ENCODE data around the gene FADS1.

The FADS1 gene

DNA sequence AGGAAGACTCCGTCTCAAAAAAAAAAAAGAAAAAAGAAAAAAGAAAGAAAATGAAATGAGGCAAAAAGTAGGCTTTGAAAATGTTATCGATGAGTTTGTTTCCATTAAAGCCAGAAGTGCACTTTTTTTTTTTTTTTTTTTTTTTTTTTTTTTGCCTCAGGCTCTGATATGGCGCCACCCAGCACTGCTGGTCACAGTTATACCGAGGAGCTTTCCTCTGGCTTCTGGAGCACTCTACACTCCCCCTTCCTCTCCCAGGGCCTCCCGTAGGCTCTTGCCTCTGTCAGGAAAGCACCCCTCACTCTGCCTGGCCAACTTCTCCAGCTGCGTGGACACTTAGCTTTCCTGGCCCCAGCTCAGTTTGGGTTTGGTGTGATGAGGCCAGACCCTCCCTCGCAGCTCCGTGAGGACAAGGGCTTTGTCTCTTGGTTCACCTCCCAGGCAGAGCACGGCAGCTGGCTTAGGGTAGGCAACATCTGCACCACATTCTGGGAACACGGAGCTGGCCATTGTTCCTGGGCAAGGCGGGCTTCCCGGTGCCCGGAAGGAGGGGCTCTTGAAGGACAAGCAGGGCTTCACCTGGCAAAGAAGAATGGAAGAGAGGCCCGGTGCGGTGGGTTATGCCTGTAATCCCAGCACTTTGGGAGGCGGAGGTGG is 28.2 kb upstream of the FADS1 start:
- DNase-seq, result no peak

DNA sequence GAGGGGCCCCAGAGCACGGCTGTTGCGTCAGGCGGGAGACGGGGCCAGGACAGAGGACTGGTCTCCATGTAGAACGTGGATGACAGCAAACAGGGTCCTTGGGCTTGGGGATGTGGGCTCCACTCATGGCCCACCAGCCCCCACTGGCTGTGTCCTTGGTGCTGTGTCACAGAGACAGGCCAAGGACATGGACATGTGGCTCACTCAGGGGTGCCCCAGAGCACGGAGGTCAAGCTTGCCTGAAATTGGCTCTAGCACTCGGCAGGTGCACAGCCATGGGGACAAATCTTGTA is 25.7 kb upstream of the FADS1 start:
- DNase-seq, result no peak

DNA sequence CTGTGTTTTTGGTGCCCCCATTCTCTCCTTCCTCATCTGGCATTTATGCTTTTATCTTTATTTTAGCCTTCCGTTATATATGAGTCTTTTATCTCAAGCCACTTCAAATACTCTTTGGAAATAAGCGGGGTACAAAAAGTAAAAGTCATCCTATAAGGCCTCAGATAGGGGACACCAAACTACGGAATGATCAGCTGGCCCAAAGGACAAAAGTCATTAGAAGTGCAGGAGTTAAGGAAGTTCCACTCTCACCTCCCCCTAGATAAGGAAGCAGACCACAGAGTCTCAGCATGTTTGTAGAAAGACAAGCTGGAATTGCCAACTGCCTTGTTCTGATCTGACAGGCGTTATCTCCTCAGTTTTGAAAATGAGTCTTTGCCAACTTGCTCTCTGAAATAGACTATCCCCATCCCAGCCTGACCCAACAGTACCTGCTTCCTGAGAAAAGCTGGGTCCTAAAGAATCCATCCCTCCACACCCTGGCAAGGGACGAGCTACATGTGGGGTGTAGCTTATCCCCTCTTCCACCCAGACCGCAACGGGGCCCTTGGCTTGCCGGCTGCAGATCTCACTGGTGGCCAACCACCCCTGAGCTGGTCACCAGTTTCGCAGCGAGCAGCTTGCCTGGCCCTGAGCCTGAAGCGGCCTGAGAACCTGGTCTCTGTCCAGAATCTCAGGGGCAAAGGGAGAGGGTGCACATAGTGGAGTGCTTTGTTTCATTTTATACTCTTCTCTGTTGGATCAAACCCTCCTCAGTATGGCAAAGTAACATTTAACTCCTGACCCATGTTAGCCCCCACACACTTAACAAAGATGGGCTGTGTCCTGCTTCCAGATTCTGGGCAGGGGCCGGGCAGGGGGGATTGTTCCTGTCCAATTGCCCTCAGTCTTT is 25.1 kb upstream of the FADS1 start:
- DNase-seq, result no peak

DNA sequence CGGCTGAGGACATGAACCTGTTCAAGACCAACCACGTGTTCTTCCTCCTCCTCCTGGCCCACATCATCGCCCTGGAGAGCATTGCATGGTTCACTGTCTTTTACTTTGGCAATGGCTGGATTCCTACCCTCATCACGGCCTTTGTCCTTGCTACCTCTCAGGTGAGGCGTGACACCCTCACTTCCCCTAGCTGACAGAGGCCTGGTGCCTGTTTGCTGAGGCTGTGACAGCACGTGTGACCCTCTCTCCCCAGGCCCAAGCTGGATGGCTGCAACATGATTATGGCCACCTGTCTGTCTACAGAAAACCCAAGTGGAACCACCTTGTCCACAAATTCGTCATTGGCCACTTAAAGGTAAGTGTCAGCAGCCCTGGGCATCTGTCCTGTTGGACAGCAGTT is 23.6 kb upstream of the FADS1 start:
- DNase-seq, result no peak

DNA sequence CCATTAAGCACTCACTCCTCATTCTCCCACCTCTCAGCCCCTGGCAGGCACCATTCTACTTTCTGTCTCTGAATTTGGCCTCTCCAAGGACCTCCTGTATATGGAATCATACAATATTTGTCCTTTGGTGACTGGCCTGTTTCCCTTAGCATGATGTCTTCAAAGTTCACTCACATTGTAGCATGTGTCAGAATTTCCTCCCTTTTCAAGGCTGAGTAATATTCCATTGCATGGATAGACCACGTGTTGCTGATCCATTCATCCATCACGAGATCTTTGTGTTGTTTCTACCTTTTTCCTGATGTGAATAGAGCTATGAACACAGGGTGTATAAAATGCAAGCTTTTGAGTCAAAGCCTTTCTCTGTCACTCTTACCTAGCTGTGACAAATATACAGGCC is 22.9 kb upstream of the FADS1 start:
- no peak for DNase-seq

DNA sequence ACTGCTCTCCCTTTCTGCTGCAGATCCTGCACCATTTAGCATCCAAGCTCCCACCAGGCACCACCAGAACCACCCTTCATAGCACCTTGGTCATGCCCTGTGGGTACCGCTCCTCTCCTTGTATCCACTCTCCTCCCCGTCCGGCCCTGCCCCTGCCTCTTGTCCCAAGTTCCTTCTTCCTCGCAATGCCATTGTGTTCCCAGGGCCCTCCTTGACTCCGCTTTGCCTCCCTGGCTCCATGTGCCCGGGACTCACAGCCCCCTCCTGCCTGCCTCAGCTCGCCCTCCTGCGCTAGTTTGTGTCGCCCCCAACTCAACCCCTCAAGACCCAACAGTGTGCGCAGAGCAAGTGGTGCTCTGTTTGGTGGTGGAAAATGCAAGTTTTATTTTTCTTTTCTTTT is 22.1 kb upstream of the FADS1 start:
- no peak for DNase-seq

DNA sequence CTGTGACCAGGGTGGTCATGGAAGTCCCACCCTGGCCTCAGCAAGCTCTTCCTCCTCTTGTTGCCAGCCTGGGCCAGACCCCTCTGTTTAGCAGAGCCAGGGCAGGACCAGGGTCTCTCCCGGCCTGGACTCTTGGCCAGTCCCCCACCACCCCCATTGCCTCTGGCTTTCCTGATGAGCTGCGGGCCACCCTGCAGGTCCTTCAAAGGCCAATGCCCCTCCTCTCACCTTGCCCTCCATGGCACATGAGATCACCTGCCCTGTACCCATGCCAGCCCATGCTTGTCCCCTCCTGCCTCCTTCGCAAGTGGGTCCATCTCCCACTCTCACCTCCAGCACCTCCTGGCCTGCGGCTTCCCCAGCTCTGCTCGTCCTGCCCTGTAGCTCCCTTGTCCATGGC is 21.7 kb upstream of the FADS1 start:
- no peak for DNase-seq

DNA sequence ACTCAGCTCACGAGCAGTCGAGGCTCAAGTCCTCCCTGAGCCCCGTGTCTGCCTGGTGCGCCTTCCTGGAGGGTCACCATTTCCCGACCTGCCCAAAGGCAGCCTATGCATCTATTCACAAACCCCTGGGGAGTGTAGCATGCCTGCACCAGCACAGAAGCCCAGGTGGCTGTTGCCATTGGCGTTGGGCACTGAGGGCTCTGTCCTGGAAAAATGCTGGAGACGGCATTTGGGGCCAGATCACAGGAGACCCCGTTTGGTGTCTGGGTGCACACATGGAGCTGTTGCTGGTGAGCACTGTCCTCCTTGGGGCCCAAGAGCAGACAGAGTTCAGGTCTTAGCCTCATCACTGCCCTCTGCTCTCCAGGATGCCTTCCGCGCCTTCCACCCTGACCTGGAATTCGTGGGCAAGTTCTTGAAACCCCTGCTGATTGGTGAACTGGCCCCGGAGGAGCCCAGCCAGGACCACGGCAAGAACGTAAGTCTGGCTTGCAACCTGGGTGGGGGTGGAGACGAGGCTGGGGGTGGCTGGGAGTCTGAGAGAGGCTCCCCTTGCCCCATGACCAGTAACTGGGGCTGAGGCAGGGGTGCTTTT is 20.7 kb upstream of the FADS1 start:
- DNase-seq, result no peak

DNA sequence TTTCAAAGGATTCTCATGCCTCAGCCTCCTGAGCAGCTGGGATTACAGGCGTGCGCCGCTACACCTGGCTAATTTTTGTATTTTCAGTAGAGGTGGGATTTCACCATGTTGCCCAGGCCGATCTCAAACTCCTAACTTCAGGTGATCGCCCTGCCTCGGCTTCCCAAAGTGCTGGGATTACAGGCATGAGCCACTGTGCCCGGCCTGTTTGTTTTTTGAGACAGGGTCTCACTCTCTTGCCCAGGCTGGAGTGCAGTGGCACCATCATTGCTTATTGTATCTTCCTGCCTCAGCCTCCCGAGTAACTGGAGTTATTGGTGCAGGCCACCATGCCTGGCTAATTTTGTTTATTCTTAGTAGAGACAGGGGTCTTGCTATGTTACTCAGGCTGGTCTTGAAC is 19.4 kb upstream of the FADS1 start:
- no peak for DNase-seq

DNA sequence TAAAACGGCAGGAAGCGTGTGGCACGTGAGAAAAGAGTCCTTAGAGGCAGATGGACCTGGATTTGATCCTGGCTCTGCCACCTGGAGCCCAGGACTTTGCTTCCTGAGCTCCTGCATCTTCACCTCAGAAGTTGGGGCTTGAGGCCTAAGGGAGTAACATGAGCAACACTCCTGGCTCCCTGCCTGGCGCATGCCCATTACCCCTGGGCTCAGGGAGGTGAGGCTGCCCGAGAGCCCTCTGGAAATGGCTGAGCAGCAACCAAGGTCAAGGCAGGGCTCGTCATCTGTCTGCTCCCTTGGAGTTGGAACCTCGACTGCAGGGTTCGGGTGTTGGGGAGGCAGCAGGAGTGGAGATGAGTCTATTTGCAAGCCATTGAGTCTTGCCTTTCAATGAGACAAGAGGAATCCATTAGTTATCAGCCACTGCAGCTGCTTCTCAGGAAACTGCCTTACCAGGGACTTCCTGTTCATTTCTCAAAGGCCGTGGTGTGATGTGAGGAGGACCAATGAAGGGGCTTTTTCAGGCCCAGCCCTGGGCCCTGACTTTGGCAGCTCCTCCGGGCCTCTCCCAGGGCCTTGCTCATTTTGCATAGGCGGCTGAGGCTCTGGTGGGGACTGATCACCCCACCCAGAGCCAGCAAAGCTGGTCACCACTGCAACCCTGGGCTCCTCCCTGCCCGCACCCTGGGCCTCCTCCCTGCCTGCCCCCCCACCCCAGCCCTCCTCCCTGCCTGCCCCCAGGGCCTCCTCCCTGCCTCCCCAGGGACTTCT is 17.7 kb upstream of the FADS1 start:
- DNase-seq, result peak; percentile 29

DNA sequence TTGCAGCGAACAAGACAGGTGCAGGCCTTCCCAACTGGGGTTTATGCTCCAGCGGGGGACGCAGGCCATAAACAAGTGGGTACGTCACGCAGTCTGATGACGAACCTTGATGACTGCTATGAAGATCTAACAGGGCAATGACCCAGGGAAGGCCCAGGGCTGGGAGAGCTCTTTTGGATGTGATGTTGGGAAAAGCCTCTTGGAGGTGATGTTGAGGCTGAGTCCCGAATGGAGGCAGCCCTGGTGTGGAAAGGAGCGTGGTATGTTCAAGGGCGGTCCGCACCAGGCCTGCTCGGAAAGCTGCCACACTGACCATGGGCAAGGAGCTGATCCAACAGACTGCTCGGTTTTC is 17.1 kb upstream of the FADS1 start:
- DNase-seq, result no peak

DNA sequence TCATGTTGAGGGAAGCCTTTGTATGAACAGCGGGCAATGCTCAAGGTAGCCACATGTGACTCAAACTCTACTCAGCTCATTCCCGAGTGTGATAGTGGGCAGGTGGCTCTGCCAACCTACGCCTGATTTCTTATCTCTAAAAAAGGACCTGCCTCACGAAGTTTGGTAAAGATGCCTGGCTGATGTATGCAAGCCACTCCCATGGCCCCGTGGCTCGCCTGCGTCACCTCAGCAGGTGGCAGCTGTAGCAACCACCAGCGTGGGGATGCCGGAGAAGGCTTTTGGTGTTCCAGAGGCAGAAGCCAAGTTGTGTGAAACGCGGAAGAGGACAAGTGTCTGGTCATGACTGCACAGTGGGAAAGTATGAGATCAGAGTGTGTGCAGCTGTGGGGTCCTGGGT is 16.7 kb upstream of the FADS1 start:
- no peak for DNase-seq

DNA sequence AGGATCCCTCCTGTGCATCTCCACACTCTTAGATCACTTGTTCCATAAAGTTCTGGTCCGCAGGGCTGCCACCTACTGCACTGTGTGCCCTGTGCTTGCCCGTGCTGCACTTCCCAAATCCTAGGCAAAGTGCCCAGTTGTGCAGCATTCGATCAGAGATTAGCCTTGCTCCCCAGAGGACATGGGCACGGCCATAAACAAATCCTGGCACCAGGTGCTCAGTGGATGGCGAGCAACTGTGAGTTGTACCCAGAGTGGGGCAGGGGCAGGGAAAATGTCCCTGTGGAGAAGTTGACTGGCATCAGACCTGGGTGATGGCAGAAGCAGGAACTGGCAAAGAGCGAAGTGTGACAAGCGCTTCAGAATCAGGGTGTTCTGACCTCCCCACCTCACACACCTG is 16.0 kb upstream of the FADS1 start:
- no peak for DNase-seq

DNA sequence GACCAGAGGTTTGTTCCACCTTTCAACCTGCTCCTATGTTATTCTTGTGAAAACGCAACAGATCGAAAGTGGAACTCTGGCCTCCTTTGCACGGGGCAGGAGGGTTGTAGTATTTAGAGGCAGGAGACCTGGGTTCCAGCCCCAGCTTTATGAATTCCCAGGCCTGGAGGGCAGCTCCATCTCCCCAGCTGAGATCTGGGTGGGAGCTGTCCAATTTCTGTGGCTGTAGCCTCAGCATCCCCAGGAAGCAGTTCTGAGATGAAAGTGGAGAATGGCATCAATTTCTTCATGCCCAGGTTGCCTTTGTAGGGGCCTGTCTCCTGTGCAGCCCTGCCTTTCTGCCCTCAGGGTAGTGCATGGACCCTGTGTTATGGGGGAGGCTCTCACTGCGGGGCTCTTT is 15.4 kb upstream of the FADS1 start:
- no peak for DNase-seq

DNA sequence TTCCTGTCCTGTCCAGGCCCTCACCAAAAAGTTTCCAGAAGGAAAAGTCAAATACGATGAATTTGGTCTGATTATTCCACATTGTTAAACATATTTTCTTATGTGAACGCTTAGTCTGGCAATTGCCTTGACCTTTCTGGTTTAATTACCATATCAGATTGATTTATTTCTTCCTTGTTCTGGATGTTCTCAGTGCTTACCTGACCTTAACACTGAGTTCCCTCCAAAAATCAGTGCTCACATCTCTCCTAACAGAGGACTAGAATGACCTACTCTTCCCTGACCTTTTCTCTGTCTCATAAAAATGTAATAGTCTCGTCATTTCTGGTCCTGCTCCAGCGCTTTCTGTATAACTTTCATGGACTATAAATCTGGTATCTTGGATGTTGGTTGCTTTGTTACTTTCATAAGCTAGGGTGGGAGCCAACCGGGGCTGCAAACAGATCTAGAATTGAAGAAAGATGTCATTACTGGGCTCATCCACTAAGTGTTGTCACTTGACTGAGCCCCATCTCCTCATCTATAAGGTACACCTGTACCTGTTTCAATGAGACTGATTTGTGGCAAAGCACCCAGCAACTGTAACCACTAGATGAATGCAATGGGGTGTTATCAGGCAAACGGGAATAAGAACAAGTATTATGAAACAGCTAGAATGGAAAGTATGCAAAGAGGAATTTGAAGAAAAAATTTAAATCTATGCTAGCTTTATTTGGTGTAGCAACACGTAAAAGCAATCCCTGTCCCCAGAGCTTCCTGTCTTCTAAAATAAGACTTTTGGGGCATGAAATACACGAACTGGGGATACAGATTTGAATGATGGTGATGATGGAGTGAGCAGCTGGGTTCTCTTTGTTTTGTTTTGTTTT is 13.7 kb upstream of the FADS1 start:
- DNase-seq, result no peak

DNA sequence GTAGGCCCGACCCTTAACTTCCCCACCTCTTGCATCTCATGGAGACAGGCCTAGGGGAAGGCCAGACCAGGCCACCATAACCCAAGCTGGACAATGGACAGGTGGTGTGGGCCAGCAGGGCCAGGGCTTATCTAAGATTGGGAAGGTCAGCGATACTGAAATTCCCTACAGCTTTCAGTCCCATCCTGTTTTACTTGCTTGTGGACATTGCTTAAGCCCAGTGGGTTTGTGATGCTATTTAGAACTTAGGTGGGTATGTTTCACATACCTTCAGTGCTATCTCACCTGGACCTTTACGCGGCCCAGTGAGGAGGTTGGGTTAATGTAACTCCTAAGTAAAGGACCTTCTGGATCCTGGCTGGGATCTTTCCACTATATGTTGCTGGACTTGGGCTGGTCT is 13.0 kb upstream of the FADS1 start:
- no peak for DNase-seq

DNA sequence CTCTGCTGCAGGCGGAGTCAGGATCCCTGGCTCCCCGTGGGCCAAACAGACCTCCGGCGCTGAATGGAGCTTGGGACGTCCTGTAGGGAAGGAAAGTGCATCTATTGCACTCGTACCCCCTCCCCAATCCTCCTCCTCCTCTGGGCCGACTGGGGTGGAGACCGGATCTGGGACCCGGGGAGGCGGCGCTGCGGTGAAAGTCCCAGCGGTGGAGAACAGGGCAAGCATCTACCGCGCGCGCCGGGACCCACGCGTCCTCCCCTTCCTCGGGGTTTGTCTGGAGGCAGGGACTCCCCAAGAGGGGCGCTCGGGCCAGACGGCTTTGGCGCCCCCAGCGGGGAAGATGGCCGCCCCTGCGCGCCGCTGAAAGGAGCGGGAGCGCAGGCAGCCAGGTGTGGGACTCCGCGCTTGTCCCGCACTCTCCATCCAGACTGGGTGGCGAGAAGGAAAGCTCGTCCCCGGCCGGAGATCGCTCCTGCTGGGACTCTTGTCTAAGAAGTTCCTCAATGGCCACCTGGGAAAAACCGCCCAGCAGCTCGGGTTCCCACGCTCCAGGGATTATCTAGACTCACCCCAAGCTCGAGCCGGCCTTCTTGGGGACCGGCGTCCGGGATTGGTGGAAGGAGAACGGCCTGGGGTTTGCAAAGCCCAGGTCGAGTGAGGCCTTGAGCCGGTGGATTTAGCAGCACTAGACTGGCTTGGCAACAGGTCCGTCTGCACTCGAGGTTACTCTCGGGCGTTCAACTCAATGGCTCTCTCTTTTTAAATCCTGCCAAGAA is 12.0 kb upstream of the FADS1 start:
- DNase-seq, result no peak

DNA sequence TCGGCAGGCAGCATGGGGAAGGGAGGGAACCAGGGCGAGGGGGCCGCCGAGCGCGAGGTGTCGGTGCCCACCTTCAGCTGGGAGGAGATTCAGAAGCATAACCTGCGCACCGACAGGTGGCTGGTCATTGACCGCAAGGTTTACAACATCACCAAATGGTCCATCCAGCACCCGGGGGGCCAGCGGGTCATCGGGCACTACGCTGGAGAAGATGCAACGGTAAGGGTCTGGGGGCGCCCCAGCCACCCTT is 11.5 kb upstream of the FADS1 start:
- no peak for DNase-seq

DNA sequence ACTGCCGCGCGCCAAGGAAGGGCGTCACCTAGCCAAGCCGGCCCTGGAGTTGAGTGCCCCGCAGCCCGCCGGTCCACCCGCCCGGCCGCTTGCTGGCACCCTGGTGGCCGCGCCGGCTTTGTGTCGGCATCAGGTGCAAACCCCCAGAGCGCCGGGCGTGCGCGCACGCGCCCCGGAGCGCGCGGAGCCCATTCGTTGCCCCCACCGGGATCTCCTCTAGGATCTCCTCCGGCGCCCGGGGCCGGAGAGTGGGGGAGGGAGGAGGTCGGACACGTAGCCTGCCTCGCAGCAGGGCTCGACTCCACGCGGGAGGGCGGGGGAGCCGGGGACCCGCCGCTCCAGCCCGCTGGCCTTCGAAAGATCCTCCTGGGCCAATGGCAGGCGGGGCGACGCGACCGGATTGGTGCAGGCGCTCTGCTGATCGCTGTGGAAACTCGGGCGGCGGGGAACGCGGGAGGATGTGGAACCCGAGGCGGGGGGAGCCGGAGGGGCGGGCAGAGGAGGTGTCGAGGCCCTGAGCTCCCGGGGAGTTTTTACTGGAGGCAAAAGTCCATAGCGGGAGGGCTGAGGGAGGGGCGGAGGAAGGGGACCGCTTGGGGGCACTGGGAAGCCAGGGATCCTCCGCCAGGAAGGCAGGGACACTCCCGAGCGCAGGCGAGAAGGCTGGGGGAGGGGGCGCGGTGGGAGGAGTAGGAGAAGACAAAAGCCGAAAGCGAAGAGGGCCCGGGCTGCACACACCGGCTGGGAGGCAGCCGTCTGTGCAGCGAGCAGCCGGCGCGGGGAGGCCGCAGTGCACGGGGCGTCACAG is 11.0 kb upstream of the FADS1 start, which contains the start of gene FADS2:
TSS of gene FADS2 (plus strand) at position 730 of the 808 bp plus-strand sequence. CDS start 91 bp downstream, outside the sequence.
- DNase-seq, result peak; percentile 86

DNA sequence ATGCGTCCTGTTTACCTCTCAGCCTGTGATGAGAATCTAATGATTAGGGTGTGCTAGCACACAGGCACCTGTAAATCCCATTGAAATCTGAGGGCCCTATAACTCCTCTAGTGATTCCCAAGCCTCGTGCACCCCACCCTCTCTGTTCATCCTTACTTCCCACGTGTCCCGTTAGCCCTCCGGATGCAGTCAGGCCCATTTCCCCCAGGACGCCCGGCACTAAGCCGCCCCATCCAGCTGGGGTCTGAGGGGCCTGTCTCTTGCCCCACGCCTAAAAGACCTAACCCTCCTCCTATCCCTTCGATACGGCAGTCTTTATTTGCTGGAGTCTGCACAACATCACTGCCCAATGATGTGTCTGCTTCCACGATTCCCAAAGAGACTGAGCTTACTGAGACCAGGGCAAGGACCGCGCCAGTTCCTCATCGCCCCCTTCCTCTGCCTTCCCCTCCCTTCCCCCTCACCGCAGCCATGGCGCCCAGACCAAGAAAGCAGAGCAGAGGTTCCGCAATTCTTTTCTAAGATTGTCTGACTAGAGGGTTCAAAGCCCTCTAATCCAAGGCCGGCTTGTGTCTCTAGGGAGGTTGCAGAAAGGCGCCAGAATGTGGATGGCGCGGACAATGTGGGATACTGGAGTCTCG is 10.2 kb upstream of the FADS1 start:
- no peak for DNase-seq

DNA sequence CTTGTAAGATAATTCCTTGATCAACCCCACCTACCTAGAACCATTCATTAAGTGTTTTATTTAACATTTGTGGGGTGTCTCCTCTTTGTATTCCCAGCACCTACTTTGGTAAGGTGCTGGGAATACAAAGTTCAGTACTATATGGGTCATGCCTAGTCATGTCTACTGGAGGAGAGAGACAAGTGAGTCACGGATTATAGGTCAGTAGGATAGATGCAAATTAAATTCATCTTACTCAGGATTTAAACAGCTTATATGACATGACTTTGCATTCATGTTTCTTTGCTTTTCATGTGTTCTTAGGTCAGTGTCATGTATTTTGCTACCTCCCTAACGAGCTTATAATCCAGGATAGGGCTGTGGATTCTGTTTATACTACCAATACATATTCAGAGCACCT is 3.4 kb upstream of the FADS1 start:
- DNase-seq, result no peak
